Suprapubic skin (tissue), 3 donors: ENCODE measurements around the gene PARD3B.

Experiments
- POLR2A ChIP-seq, 2 donors: fragments of 450-650 bp; IDR thresholded peaks; one replicate each; pipeline ENCODE4 v1.6.1; 2017; ENCODE audit warnings: antibody characterized with exemption in 2 of 2, mild to moderate bottlenecking in 2 of 2, moderate library complexity in 2 of 2
- TF ChIP-seq, protein P1 (sequence below), 2 donors: fragments of 200-600 bp in 1 of 2; fragments of 450-650 bp in 1 of 2; sonication (generic) in 1 of 2; IDR thresholded peaks; one replicate each; pipeline ENCODE4 v1.5.1; 2016 to 2019; ENCODE audit warnings: antibody characterized with exemption in 2 of 2, mild to moderate bottlenecking in 1 of 2, moderate library complexity in 1 of 2

DNA sequence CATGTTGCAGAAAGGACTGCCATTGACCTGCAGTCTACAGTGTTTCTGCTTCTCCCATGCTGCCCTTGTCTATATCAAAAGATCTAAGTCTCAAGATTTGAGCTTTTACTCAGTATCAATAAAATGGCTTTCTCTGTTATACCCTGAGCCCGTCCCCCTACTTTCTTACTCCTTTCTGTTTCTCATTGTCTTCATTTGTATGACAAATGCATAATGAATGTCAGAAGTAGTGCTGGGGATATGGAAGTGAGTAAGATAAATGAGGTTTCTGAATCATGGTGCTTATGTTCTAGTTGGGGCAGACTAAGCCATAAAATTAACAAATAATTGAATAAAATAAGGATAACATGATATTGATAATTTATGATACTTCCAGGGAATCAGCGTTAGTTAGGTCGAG, 128.6 kb downstream of the PARD3B start:
- TF ChIP-seq, protein P1, sequence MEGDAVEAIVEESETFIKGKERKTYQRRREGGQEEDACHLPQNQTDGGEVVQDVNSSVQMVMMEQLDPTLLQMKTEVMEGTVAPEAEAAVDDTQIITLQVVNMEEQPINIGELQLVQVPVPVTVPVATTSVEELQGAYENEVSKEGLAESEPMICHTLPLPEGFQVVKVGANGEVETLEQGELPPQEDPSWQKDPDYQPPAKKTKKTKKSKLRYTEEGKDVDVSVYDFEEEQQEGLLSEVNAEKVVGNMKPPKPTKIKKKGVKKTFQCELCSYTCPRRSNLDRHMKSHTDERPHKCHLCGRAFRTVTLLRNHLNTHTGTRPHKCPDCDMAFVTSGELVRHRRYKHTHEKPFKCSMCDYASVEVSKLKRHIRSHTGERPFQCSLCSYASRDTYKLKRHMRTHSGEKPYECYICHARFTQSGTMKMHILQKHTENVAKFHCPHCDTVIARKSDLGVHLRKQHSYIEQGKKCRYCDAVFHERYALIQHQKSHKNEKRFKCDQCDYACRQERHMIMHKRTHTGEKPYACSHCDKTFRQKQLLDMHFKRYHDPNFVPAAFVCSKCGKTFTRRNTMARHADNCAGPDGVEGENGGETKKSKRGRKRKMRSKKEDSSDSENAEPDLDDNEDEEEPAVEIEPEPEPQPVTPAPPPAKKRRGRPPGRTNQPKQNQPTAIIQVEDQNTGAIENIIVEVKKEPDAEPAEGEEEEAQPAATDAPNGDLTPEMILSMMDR (IDR thresholded peaks at IDR 0.05) = no peak
- TF ChIP-seq POLR2A (IDR thresholded peaks at IDR 0.05) = no peak
